ENCODE data around the gene DNAH11.
"Not testable (repeated sequence)": the region's sequence is repeated elsewhere in the genome, so short reads cannot be mapped to it uniquely, and the experiment has no call there.

DNAH11 gene

DNA sequence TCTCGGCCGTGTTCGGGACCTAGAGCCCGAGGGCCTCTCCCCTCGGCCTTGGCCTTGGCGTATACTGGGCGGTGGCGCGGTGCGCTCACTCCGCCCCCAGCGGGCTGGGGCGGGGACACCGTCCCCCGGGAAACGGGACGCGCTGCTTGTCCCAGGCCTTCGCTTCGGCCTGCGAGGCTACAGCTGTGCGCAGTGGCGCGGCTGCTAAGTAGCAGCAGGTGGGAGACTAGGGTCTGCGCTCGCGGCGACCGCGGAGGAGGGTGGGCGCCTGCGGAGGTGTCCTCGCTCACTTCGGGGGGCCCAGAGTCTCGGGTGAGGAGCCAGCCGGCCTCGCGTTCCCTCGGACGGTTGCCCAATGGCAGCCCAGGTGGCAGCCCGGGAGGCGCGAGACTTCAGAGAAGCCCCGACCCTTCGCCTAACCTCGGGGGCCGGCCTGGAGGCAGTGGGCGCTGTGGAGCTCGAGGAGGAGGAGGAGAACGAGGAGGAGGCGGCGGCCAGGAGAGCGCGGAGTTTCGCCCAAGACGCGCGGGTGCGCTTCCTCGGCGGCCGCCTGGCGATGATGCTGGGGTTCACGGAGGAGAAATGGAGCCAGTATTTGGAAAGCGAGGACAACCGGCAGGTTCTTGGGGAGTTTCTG, at the start of gene DNAH11:
Gene DNAH11 (plus strand): TSS at position 149 of the 637 bp plus-strand sequence. CDS start 207 bp downstream, at position 356.
- DNase-seq: no peak

GRCh38 chr7:21495731-21496130, 47.1 kb upstream of the DNAH11 start:
- no peak for DNase-seq

DNA sequence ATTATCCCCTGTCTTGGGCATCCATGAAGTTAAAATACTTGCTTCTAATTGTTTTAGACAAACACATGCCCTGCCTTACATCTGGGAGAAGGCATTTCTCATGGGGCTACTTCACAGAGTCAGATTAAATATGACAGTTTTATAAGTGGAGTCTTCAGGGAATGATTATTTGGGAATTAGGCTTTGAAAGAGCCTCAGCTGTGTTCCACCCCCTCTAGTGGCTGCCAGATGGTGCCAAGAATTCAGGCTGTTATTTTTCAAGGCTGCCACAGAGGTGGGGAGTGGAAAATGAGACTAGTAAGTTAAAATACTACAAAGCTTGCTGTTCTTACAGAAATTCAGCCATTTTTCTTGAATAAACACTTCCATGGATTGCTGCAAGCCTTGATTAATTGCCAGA, 45.8 kb upstream of the DNAH11 start:
- DNase-seq: no peak

- DNase-seq: no peak
These were observed 42.6 kb upstream of the DNAH11 start for GRCh38 chr7:21500117-21500832.

DNA sequence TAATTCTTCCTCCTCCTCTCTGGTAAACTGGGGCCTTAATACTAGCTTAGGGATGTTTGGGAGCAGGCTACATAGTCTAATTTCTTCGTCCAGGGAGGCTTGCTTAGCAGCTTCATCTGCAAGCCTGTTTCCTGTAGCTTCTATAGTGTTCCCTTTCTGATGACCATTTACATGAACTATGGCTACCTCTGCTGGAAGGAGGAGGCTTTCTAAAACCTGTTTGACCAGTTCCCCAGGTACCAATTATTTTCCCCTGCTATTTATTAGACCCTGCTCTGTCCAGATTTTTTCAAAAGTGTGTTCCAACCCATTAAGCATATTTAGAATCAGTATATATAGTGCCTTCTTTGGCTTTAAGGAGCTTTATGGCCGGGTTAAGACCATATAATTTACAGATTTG, 38.8 kb upstream of the DNAH11 start:
- no peak for DNase-seq

GRCh38 chr7:21507627-21508343, 35.1 kb upstream of the DNAH11 start:
- peak; percentile 11 for DNase-seq

DNA sequence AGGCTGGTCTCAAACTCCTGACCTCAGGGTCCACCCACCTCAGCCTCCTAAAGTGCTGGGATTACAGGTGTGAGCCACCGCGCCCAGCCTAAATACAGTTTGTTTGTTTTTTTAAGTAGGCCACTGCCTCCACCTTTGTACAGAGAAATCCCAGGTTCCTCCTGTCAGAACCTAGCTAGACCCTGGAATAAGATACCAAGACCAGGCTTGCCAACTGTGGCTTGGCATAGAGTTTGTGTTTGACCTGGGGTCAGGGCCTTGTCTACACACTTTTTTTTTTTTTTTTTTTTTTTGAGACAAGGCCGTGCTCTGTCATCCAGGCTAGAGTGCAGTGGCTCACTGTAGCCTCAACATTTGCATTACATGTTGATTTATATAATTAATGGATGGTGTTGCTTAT, 34.3 kb upstream of the DNAH11 start:
- DNase-seq: no peak

DNA sequence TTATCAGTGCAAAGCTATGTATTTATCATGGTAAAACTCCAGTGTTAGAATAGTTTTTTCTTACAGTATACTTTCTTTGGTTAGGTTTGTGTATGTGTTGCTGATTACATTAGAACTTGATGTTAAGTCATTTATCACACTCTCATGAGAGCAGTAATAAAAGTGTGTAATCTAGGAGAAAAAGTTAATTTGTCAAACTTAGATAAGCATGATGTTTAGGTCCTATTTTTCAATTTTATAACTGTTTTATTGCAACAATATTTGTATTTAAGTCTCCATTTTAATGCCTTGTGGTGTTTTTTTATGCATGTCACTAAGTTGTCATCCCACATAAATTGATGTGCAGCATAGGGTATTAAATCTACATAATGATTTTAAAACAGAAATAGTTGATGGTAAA, 28.8 kb upstream of the DNAH11 start:
- no peak for DNase-seq

- DNase-seq: no peak
These were observed 18.2 kb upstream of the DNAH11 start for GRCh38 chr7:21524680-21525079.

DNA sequence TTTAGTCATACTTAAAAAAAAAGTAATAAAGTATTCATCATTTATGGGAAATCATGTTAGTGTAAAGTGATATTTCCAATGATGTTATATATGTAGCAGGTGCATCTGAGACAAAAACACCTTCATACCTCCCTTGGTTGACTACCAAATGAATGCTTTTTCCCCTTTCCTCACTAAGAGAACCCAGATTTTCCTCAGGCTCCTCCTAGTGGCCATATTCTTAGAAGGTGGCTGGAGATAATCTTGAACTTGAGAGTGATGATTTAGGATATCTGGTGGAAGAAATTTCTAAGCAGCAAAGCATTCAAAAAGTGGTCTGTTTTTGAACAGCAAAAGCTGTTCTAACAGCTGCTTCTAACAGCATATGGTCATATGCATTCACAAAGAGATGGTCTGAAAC, 16.8 kb upstream of the DNAH11 start:
- DNase-seq: no peak

GRCh38 chr7:21526448-21526847, 16.4 kb upstream of the DNAH11 start:
- no peak for DNase-seq

GRCh38 chr7:21532485-21532884, 10.4 kb upstream of the DNAH11 start:
- not testable (repeated sequence) for DNase-seq

DNA sequence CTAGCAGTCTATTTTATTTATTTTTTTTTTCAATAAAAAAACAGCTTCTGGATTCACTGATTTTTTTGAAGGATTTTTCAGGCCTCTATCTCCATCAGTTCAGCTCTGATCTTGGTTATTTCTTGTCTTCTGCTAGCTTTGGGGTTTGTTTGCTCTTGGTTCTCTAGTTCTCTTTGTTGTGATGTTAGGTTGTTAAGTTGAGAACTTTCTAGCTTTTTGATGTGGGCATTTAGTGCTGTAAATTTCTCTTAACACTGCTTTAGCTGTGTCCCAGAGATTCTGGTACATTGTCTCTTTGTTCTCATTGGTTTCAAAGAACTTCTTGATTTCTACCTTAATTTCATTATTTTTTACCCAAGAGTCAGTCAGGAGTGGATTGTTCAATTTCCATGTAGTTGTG, 9.2 kb upstream of the DNAH11 start:
- DNase-seq: not testable (repeated sequence)

DNA sequence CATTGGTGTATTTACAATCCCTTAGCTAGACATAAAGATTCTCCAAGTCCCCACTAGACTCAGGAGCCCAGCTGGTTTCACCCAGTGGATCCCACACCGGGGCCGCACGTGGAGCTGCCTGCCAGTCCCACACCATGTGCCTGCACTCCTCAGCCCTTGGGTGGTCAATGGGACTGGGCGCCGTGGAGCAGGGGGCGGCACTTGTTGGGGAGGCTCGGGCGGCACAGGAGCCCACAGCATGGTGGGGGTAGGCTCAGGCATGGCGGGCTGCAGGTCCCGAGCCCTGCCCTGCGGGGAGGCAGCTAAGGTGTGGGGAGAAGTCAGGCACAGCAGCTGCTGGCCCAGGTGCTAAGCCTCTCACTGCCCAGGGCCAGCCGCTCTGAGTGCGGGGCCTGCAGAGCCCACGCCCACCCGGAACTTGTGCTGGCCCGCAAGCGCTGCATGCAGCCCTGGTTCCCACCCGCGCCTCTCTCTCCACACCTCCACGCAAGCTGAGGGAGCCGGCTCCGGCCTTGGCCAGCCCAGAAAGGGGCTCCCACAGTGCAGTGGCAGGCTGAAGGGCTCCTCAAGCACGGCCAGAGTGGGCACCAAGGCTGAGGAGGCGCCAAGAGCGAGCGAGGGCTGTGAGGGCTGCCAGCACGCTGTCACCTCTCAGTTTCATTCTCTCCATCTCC, 6.3 kb upstream of the DNAH11 start:
- DNase-seq: not testable (repeated sequence)

DNA sequence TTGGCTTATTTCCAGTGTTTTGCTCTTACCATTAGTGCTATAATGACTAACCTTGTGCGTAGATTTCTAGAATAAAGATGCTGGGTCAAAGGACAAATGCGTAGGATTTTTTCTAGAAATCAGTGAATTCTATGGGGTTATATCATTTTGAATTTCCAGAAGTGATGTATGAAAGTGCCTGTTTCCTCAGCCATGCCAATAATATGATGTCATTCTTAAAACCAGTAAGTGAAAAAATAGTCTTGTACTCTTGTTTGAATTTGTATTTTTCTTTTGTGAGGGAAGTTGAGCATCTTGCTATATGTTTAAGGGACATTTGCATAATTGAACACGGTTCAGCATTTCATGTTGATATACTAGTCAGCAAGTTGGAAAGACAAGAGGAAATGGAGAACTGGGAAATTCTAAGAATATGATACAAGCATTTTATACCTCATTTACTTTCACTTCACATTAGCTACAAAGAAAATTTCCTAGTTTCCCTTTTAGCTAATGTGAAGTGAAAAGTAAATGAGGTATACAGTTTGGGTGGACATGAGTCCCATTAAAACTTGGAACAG, 3.8 kb upstream of the DNAH11 start:
- no peak for DNase-seq

- DNase-seq: no peak
These were observed 876 bp downstream of the DNAH11 start for GRCh38 chr7:21543528-21544302.

DNA sequence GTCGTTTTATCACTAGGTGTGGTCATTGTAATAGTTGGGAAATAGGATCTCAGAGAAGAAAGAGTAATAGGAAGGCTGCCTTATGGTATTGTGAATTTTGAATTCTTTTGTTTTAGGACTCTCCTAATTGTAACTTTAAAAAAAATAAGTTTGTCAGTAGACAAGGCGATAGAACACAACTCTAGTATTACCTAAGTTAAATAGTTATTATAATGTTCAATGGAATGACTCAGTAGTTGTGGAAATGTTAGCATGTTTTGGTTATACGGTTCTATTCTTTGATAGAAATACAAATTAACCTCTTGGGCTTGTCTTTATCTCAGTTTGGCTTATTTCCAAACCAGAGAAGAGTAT, 1.4 kb downstream of the DNAH11 start:
- no peak for DNase-seq

GRCh38 chr7:21544715-21545114, 1.9 kb downstream of the DNAH11 start:
- no peak for DNase-seq

DNA sequence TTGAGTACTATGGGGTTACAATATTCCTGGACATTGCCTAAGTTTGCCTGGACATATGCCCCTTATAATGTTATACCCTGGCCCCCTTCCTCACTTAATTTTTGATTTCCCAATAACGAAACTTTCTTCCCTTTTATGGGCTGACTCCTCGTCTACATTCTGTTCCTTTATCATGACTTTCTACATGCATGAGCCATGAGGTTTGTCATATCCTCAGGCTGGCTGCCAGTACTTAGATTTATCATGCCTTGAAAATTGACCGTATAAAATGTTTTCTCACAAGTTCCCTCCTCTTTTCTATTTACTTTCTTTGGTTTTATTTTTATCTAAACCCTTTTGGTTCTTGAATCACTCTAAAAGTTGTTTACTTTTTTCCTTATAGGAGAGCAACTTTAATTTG, 4.7 kb downstream of the DNAH11 start:
- DNase-seq: no peak

DNA sequence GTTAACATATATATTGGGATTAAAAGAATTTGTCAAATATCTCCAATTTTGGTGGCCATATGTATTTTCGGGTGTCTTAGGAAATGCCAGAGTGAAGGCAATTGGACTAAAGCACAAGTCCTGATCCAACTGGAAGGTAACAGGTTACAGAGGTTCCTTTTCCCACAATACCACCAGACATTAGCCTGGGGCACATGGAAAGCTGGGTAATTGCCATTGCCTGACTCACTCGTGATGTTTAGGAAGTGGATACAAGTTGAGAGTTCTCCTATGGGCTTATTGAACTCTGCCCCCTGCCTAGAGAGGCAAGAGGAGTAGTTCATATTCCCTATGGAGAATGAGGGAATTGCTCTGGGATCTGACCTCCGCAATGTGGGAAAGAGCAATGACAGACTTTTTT, 5.7 kb downstream of the DNAH11 start:
- no peak for DNase-seq

GRCh38 chr7:21550076-21550475, 7.2 kb downstream of the DNAH11 start:
- no peak for DNase-seq

DNA sequence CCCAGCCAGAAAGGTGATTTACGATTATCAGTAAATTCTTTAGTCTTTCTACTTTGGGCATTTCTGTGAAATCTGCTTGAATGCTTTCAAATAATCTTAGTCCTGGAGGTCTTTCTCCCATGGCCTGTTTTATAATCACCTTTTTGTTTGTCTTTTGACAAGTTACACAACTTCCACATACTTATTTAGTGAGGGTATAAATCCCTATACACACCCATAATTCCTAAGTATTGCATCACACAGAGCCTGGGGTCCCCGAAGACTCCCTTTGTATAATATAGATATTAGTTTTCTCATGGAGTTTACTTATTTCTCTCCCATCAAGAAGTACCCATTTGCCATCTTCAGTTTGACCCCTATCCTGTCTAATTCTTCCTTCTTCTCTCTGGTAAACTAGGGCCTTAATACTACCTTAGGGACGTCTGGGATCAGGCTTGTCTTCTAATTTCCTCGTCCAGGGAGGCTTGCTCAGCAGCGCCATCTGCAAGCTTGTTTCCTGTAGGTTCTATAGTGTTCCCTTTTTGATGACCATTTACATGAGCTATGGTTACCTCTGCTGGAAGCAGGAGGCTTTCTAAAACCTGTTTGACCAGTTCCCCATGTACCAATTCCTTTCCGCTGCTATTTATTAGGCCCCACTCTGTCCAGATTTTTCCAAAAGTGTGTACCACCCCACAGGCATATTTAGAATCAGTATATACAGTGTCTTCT, 8.1 kb downstream of the DNAH11 start:
- no peak for DNase-seq

Data from SHP77 treated with DMSO at 0.1 percent for 48 hours (cell line).